HG03175 (cell line): ENCODE results near the gene SLC6A8.
"Not testable (repeated sequence)": the region's sequence is repeated elsewhere in the genome, so short reads cannot be mapped to it uniquely, and the experiment has no call there.

ENCODE experiments used
- ATAC-seq: cut with Tn5 transposase; IDR thresholded peaks from one replicate; pipeline ENCODE4 v1.9.1; 2021; ENCODE audit warnings: mild to moderate bottlenecking, moderate library complexity; ENCODE audit not compliant: unreplicated experiment

The SLC6A8 gene

GRCh38 chrX:153705403-153706060 is 17.8 kb downstream of the SLC6A8 start:
- not testable (repeated sequence) for ATAC-seq

DNA sequence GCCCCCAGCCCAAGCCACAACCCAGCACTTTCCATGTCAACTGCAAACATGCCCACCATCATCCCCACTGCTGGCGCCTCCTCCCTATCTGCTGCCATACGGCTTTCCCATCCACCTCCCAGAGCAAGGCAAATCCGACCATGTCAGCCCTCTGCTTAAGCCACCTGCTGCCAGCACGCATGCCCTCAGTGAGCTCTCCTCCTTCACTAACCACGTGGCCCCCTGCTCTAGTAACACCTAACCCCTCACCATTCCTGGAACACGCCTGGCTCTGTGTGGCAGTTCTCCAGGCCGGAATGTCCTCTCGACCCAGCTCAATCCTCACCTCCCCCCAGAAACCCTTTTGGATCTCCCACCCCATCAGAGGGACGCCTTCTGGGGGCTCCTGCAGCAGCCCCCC is 19.1 kb downstream of the SLC6A8 start:
- no peak for ATAC-seq

DNA sequence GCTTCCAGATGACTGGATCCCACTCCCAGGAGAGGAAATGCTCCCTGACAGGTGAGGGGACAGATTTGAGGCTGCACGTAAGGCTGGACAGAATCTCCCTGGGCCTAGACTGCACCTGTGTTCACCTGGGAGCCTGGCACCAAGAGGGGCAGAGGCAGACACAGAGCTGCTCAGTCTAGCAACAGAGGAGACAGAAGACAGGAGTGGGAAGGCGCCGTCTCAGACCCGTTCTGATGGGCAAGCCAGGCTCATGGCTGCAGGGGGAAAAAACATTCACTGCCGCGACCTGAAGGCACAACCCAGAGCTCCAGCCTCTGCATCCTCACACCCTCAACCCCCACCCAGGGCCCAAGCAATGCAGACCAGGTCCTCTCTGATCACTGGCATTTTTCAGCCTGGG is 19.7 kb downstream of the SLC6A8 start:
- ATAC-seq, result no peak

DNA sequence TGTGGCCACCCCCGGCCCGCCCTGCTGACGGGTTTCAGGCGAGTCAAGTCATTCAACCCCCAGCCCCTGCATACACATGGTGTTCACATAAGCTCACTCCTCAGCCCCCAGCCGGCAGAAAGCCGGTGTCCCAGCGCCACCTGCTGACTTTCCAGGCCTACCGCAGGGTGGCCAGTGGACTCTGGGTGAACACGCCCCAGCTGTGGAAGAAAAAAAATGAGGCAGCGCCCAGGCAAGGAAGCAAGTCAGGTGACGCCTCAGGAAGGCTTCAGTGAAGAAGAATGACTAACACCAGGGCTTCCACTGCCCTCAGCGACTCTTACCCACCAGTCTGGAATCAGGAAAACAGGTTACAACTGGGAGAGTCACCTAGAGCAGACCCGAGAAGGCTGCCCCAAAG is 20.7 kb downstream of the SLC6A8 start:
- ATAC-seq, result no peak

- ATAC-seq, result no peak
Observed at GRCh38 chrX:153709726-153710674, 22.3 kb downstream of the SLC6A8 start.

DNA sequence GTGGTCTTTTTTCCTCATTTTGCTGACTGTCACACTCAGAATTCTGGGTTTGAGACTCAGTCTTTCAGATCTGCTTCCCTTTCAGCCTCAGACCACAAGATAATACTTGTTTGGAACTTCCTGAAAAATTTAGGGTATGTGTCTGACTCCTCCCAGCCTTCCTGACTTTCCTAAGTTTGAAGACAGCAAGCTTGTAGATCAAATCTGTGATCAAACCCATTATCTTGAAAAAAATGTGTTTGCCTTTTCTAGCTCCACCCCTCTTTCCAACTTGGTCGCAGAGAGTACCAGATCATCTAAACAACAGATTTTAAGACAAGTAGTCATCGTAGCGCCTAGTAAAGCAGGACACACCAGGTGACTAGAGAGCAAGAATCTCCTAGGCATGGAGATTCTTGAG is 26.5 kb downstream of the SLC6A8 start:
- ATAC-seq, result no peak

DNA sequence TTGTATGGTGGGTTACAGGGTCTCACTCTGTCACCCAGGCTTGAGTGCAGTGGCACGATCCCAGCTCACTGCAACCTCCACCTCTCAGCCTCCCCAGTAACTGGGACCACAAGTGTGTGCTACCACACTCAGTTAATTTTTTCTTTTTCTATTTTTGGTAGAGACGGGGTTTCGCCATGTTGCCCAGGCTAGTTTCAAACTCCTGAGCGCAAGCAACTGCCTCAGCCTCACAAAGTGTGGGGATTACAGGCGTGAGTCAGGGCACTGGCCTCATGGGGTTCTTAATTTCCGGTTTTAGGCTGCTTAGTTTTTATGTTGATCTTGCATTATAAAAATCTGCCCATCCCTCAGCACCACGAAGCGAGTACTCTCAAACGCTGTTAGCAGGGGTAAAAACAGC is 29.7 kb downstream of the SLC6A8 start:
- no peak for ATAC-seq

DNA sequence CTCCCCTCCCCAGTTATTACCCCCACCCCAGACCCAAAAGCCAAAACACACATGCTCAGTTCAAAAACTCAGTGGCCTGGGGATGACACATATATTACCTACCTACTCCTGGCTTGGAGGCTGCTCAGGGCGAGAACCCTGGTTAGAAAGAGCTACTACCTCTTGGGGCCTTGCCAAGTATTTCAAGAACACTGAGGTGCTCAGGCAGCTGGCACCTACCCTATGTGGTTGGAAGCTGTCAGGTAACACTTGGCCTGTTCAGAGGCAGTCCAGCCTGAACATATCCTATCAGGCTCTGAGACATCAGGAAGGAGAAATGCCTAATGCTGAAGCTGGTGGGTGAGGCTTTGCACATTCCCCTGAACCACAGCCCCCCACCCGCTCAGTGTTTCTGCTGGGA is 31.5 kb downstream of the SLC6A8 start:
- no peak for ATAC-seq

- ATAC-seq, result no peak
Observed at GRCh38 chrX:153719701-153720100, 32.0 kb downstream of the SLC6A8 start.

DNA sequence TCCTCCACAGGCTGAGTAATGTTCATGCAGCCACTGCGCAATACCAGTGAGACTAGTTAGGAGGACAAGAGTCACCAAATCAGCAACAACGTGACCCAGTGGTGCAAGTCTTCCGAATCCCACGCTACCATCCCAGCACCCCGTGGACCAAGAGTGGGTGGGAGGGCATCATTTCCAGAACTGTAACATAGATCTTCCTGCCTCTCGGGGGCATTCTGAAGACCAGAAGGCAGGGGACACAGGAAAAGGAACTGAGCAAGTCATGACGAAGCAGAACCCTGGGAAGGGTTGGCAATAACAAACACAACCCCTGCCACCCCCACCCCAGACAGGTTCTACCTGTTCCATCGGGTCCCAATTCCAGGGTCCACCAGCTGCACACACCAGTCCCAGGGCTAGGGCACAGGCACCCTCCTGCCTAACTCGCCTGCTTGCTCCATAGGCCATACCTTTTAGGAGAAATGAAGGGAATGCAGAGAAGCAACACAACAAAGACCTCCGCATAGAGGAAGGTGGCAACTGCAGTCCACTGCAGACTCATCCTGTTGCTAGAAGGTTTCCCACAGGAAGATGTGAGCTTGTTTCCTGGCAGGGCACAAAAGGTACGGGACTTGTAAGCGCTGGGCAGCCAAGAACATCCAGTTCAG is 35.1 kb downstream of the SLC6A8 start:
- ATAC-seq, result no peak

GRCh38 chrX:153723351-153724251 is 35.9 kb downstream of the SLC6A8 start:
- peak; percentile 32 for ATAC-seq

GRCh38 chrX:153724252-153725038 is 36.7 kb downstream of the SLC6A8 start, which contains the start of the genes ABCD1 and BCAP31:
TSS of gene ABCD1 (plus strand) at chrX:153724856. CDS start at chrX:153725267, 411 bp downstream.
TSS of gene BCAP31 (minus strand) at chrX:153724387. CDS start at chrX:153723244, 1,143 bp downstream.
- ATAC-seq, result peak; percentile 57

DNA sequence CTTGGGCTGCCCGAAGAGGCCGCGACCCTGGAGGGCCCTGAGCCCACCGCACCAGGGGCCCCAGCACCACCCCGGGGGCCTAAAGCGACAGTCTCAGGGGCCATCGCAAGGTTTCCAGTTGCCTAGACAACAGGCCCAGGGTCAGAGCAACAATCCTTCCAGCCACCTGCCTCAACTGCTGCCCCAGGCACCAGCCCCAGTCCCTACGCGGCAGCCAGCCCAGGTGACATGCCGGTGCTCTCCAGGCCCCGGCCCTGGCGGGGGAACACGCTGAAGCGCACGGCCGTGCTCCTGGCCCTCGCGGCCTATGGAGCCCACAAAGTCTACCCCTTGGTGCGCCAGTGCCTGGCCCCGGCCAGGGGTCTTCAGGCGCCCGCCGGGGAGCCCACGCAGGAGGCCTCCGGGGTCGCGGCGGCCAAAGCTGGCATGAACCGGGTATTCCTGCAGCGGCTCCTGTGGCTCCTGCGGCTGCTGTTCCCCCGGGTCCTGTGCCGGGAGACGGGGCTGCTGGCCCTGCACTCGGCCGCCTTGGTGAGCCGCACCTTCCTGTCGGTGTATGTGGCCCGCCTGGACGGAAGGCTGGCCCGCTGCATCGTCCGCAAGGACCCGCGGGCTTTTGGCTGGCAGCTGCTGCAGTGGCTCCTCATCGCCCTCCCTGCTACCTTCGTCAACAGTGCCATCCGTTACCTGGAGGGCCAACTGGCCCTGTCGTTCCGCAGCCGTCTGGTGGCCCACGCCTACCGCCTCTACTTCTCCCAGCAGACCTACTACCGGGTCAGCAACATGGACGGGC is 37.5 kb downstream of the SLC6A8 start:
- peak; percentile 11 for ATAC-seq

DNA sequence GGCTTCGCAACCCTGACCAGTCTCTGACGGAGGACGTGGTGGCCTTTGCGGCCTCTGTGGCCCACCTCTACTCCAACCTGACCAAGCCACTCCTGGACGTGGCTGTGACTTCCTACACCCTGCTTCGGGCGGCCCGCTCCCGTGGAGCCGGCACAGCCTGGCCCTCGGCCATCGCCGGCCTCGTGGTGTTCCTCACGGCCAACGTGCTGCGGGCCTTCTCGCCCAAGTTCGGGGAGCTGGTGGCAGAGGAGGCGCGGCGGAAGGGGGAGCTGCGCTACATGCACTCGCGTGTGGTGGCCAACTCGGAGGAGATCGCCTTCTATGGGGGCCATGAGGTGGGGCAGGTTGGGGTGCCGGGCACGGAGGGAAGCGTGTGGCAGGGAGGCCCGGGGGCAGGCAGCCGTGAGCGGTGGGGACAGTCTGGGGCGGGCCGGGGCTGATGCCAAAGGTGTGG is 38.1 kb downstream of the SLC6A8 start:
- no peak for ATAC-seq

GRCh38 chrX:153726286-153727122 is 38.8 kb downstream of the SLC6A8 start:
- peak; percentile 56 for ATAC-seq

- no peak for ATAC-seq
Observed at GRCh38 chrX:153727123-153727931, 39.6 kb downstream of the SLC6A8 start.

- ATAC-seq, result no peak
Observed at GRCh38 chrX:153728095-153728494, 40.4 kb downstream of the SLC6A8 start.
